GM19099 (cell line): Measurements from ENCODE around the gene DDN.

Experiments used
- POLR2A ChIP-seq: IDR thresholded peaks from 3 replicates; pipeline ENCODE4 v1.6.1; 2011; ENCODE audit warnings: low read depth; ENCODE audit not compliant: insufficient read length; ENCODE audit errors: extremely low read depth

The DDN gene

DNA sequence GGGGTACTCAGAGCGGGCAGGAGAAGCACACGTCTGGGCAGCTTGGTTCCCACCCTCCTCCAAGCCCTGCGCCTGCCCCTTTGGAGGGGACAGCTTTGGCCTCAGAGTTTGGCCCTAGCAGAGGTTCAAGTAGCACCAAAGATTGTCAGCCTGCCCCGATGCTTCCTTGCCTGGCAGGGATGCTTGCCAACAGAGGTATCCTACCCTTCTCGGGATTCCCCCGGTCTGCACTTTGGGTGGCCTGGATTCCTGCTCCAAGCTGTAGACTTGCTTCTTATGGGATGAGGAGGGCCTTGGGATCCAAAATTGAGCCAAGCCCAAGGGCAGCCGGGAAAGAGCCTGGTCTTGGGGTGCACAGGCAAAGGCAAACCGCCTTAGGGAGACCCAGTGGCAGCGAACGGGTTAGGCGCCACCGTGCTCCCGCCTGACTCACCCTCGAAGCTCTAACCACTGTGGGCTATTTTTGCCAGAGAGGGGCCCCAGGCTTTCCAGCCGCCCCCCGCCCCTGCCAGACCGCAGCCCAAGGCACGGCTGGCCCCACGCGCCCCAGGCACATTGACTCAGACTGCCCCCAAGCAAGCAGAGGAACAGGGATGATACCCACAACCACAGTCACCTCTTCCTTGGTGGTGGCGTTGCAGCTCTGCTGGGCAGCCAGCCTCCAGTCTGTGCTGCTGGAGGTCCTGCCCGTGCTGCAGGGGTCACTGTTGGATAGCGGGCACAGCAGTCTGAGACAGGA is 26.8 kb downstream of the DDN start:
- no peak for TF ChIP-seq POLR2A

DNA sequence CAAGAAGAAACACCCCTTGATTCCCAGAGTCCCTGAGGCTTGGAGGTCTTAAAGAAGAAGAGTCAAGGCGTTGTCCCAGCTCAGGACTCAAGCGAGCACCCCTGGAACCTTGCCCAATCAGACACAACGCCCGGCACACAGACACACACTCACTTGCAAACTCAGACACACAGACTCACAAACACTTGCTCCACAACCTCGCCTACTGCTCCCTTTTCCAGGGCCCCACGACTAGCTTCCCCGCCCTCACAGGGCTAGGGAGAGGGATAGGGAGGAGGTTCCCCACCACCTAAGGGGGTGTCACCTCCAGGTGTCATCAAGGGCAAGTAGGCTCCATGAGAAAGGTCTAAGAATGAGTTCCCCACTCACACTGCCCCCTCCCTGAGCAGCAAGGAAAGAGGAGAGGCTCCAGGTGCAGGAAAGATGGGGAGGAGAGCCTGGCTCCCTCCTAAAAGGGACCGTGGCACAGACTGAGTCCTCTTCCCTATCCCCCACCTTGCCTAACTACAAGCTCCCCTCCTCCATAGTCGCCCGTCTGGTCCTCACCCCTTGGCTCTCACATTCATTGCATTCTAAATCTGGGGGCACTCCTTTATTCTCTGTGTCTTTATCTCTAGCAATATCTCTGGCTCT is 28.4 kb downstream of the DDN start:
- no peak for TF ChIP-seq POLR2A

GRCh38 chr12:48969833-48970701 is 29.1 kb downstream of the DDN start:
- no peak for TF ChIP-seq POLR2A

DNA sequence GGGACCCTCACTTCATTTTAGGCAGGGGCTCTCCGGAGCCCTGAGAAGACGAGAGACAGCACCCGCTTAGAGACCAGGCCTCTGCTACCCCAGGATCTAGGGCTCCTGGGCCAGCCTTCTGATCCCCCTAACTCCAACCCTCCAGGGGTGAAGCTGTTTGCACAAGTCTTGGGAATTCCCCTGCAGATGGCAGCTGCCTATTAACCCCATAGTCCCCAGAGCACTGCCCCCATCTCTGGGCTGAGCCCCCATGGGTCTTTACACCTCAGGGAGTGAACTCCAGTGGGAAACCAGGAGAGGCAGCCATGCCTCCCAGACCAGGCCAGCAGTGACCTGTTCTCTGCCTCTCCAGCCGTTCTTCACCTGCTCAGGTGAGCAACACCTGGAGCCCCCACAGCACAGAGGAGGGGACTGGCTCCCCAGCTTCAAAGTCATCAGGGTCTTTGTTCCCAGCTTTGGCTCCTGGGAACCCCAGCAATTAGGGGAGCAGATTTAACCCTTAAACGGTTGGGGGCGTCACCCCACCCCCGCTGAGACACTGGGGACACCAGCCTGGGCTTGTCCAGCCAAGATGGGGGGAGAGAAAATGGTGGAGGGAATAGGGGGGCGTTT is 29.9 kb downstream of the DDN start:
- no peak for TF ChIP-seq POLR2A

GRCh38 chr12:48968467-48968866 is 30.7 kb downstream of the DDN start:
- TF ChIP-seq POLR2A, result no peak

DNA sequence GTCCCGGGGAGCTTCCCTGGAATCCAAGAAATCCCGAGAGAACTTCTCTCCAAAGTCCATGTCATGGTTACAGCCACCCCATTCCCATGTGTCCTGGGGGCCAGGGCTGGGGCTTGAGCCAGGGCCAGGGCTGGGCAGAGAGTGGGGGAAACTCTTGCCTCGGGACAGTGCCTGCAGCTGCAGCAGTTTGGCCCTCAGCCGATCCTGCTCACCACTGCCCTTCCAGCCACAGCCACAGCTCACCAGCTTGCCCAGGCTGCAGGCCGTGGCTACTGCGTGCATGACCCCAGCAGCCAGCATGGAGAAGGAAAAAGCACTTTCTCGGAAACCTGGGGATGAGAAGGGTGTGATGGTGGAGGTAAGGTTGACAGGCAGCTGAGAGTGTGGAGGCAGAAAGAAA is 31.2 kb downstream of the DDN start:
- TF ChIP-seq POLR2A, result no peak

DNA sequence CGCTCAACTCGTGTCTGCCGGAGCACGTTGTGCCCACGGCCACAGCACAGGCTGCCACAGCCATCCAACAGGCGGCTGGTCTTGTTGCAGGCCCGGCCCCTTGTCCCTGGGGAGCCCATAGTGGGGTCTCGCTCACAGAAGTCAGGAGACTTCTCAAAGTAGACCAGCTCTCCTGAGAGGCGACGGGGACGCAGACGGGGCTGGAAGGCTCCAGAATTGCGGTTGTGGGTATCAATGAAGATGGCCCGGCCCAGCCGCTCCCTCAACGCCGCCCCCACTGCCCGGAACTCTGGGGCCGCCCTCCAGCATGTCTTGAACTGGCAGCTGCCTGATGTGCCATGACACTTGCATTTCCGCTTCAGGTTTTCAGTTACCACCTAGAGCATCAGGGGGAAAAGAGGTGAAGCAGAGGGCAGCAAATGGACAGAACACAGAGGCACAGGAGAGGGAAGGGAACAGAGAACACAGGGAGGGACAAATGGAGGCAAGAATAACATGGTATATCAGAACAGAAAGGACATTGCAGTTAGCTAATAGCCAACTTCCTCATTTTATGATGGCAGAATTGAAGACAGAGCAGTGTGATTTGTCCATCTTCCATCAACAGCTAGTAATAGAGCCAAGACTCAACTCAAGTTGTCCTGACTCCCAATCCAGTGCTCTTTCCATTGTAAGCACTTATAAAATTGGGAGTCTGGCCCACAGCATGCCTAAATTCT is 32.8 kb downstream of the DDN start:
- no peak for TF ChIP-seq POLR2A

- TF ChIP-seq POLR2A, result no peak
Observed at GRCh38 chr12:48965298-48965838, 33.8 kb downstream of the DDN start.

- no peak for TF ChIP-seq POLR2A
Observed at GRCh38 chr12:48961801-48962200, 37.4 kb downstream of the DDN start.

GRCh38 chr12:48961331-48961730 is 37.8 kb downstream of the DDN start:
- no peak for TF ChIP-seq POLR2A

DNA sequence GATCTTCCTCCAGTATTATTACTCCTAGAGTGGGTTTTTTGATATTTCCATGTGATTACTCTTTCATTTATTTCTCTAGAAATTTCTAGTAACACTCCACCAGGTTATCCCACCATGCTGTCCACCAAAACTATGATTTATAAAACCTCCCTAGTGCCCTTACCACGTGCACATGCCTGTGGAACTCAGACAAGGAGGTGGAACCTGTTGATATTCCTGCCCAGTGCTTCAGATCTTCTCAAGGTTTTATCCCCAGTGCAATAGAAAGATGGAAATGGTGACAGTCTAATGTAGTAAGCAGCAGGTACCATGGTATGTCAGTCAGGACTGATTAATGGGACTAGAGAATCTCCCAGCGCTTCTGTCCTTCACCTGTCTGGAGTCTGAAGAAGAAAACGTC is 38.3 kb downstream of the DDN start:
- no peak for TF ChIP-seq POLR2A

GRCh38 chr12:48958049-48958388 is 41.2 kb downstream of the DDN start:
- TF ChIP-seq POLR2A, result no peak

DNA sequence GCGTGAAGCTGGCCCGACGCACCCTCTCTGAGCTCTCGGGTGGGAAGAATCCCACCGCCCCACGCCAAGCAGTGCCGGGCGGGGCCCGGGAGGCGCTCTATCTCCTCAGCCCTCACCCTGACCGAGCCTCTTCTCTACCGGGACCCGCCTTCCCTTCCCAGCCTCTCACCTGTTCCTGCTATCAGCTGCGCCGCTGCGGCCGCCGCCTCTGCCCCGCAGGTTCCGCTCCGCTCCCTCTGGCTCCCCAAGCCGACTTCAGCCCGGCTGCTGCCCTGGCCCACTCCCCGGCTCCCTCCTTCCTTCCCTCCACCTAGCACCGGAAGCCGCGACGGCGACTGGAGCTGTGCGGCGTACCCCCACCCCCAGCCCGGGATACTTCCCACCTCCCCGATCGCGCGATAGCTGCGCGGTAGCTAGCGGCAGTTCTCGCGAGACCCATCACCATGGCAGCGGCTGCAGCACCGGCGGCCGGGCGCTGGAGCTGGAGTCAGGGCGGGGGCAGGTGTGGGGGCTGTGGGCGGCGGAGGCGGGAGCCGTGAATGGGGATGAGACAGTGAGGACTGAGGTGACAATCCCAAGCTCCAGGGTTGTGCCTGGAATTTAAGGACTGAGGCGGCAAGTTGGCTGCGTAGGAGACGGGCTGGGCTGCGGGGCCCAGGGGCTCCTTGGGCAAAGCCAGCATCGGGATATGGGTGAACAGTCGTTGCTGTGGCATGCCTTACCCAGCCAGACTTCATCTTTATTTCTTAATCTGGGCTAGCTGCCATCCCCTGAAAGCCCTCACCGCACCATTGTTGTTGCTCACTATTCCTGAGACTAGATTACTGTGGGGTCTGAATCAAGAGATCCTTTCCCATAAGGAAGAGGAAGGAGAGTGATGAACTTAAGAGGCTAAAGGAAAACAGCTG is 41.8 kb downstream of the DDN start, which contains the start of gene ARF3:
ARF3 (minus strand) TSS at position 347 of the 908 bp plus-strand sequence. CDS start 16,392 bp downstream, outside the sequence.
- peak; percentile 78 for TF ChIP-seq POLR2A
